ENCODE results near the gene DMD.

The DMD gene

DNA sequence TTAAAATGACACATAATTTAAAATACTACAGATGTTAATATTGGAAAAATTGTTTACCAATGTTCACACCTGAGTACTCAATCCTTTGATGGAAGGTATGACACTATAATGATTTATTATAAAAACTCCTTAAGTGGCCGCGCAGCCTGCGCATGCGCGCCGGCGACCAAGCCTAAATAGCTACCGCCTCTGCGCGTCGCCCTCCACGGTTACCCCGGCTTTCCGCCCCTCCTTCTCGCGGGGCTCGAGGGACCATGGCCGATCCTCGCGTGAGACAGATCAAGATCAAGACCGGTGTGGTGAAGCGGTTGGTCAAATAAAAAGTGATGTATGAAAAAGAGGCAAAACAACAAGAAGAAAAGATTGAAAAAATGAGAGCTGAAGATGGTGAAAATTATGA, 170.2 kb downstream of the DMD start:
- no peak for DNase-seq (ENCODE audit: low read depth)

DNA sequence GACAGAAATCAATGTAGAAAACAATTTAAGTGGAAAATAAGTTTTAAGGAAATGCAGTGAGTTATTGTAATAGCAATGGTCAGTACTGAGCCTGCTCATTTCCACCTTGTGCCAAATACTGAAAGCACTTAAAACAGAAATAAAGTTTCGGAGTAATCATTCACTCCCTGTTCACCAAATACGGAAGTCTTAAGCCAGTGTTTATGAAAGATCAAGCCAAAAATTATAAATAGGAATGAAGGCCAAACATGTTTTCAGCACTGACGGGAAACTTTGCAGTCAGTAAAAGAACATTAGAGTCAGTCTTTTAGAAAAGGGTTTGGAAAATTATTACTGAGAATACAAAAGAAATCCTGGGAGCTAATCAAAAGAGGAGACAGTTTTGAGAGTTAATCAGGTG, 178.6 kb downstream of the DMD start:
- DNase-seq (ENCODE audit: low read depth), result no peak

DNA sequence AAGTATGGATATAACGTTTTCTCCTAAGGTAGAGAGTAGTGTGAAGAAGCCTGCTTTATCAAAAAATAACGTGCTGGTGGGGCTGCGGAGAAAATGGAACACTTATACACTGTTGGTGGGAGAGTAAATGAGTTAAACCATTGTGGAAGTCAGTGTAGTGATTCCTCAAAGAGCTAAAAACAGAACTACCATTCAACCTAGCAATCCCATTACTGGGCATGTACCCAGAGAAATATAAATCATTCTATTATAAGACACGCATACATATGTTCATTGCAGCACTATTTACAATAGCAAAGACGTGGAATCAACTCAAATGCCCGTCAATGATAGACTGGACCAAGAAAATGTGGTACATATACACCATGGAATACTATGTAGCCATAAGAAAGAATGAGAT, 196.4 kb downstream of the DMD start:
- DNase-seq (ENCODE audit: low read depth), result no peak

DNA sequence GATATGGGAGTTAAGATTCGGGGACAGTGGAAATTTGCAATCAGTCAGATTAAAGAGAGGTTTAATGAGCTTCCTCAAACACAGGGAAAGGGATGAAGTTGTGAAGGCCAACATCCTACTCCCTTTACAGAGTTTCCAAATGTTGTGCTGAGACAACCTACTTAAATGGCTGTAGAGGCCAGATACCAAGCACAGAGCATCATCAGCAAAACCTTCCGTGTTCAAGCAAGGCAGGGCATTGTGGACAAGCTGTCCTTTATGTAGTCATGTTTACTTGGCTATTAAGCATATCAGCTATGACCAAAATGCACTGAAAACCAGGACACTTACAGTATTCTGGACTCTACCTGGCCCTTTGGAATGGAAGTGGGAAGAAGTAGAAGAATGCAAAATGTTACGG, 197.3 kb downstream of the DMD start:
- DNase-seq (ENCODE audit: low read depth), result no peak

DNA sequence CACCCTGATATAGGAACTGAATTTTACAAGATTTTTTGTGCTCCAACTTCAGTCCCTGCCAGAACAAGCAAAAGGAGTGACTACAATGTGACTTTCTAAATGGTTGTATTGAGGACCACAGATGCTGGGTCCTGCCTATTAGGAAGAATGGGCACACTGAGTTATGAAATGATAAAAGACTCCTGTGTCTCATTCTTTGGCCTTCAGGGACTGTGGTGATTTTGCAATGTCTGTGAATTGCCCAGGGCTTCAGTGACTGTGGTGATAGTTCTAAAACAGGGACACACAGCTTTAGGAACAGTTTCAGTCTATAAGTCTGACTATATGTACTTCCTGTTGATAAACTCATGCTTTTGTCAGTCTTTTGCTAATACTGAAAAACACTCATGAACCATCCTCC, 210.2 kb downstream of the DMD start:
- DNase-seq (ENCODE audit: low read depth), result no peak

DNA sequence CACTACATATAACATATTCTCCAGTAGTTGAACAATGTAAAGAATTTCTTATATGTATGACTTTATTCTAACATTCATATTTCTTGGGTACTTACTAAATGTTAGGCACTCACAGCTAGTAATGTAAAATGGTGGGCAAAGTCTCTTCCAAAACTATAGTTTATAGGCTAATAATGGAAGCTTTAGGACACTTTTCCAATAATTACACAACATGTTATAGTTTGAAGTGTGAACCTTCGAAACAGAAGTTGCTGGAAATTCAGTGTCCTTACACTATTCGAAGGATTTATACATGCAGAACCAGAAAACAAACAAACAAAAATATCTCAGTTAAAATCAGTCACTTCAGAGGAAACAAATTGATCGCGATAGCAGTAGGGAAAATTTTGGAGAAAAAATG, 212.6 kb downstream of the DMD start:
- DNase-seq (ENCODE audit: low read depth), result no peak

DNA sequence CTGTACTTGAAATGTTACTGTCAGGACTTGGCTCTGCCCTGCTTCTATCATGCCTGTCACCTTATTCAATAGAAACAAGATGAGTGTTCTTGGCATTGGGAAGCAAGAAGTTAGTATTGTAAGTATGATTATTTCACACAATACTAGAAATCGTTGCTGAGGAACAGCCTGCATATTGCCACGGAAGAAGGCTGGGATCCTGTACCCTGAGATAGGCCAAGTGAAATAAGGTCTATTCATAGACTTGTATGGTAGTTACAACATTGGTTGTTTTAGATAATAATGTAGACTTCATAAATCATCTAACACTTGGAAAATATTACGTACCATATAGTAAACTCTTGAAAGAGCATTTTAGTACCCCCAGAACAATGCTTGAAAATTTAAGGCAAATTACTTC, 215.9 kb downstream of the DMD start:
- DNase-seq (ENCODE audit: low read depth), result no peak

DNA sequence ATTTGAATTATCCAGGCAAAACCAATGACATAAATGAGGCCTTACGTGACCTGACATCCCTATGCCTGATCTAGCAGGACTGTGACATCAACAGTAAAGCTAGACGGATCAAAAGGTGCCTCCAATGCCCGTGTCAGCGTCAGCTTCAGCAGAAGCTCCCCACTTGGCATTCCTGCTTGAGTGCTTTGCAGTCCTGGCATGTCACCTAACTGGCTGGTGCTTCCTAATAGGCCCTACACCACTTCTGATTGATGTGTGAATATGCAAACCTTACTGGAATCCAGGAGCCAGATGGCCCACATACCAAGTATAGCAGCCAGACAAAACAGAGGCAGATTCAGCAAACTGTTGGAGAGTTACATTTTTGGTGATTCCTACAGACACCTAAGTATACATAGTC, 224.2 kb downstream of the DMD start:
- DNase-seq (ENCODE audit: low read depth), result no peak

DNA sequence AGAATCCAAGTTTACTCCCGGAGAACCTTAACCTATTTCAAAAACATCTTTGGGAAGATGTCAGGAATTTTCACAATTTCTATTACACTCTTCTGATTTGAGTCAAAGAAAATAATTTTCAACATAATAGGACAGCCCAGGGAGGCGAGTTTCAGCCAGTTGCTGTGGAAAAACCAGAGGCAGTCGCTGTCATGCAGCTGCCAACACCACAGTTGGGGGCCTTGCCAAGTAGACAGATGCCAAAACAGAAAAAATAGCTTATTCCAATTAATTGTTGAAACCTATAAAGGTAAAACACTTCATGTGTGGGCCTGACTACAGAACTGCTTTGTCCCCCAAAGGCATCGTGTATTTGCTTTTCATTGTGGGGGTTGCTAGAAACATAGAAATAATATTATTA, 225.8 kb downstream of the DMD start:
- DNase-seq (ENCODE audit: low read depth), result no peak

DNA sequence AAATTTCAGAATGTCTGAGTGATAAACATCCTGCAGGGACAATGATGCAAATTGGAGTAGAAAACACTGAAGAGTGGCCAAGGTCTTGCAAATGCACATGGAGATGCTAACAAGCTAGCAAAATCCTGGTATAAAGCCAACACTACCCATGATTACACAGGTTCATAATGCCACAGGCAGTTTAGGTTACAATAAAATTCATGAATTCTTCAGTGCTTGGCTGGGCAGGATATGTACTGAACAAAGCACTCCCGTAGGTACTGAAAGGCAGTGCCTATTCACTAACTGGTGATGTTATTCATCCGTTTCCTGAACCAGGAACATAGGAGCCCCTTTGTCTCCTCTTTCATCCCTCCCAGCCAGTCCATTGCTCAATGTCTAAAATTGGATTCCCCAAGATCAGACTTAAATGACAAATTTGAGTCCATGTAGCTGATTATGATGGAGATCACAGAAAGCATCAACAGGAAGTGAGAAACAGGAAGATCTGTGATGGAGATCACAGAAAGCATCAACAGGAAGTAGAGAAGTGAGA, 244.5 kb downstream of the DMD start:
- DNase-seq (ENCODE audit: low read depth), result no peak

DNA sequence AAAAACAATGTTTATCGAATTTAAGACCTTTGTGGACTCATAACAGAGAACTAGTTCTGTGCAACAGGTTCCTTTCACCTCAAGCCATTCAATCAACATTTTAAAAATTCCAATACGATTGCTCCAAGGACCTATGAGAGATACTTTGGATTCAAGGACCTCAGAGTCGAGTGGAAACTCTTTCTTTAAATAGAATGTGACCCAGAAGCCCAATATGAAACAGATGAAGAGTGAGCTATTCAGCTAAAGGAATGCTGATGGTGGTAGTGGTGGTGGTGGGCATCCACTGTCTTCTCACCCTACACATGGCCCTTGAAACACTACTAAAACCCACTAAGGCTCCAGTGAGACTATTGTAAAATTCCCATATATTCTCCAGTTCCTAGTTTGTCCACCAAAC, 257.2 kb downstream of the DMD start:
- no peak for DNase-seq (ENCODE audit: low read depth)

DNA sequence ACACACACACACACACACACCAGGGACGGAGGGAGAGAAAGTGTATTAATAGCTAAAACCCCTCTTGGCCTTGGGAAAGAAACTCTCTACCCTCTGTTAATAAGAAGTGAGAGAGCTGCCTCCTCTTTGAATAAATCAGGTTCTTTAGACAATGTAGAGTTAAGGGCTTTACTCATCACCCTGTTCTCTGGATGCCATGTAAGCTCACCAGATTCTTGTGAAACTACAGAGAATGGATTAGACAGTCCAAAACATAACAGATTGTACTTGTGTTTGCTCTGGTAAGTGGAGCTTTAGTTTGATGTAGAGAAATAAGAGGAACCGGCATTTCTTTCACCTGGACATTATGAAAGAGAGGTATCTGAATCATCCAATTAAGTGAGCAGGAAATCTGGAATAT, 263.2 kb downstream of the DMD start:
- no peak for DNase-seq (ENCODE audit: low read depth)

DNA sequence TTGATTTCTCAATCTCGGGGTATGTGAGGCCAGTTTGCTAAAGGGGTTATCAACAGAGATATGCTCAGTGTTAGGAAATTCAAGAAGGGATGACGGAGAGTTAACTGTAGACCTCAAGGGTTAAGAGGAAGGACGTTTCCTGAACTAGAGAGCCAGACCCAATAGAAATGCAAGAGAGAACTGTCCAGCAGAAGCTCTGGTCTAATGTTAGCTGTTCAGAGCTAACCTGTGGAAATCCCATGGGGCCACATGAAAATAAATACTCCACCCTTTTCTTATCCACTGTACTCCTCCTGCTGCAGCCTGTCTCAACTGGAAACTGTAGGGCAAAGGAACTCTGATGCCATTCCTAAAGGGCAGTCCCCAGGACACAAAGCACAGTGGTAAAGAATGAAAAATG, 274.3 kb downstream of the DMD start:
- no peak for DNase-seq (ENCODE audit: low read depth)

DNA sequence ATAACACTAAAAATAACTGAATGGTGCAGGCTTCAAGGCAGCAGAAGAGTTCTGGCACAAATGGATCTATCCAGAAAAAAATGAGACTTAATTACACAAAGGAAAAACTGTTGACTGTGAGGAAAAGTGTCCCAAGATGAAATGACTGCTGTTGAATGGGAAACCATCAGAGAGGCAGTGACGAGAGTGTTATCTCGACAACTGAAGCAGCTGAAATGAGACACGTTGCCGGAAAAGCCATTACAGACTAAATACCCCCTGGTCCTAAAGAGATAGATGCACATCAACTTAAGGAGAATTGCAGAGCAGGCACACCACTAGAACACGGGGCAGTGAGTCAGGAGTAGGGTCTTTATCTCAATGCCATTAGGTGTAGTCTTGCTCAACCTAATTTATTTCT, 277.8 kb downstream of the DMD start:
- no peak for DNase-seq (ENCODE audit: low read depth)

DNA sequence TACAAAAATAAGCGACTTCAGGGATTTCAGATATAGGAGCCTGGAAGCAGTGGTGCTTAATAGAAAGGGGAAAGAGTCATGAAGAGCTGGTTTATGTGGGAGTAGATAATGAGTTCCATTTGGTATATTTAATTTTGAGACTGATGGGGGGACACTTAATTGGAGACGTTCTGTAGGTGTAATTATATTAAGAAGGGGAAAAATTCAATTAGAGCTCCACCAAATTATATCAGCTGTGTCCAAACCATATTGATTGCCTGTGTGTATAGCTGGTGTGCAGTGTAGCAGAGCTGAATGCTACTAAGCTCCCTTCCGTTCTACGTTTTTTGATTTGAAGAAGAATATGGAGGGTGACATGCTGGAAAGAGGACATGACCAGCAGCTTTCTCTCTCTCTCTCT, 282.3 kb downstream of the DMD start:
- no peak for DNase-seq (ENCODE audit: low read depth)

DNA sequence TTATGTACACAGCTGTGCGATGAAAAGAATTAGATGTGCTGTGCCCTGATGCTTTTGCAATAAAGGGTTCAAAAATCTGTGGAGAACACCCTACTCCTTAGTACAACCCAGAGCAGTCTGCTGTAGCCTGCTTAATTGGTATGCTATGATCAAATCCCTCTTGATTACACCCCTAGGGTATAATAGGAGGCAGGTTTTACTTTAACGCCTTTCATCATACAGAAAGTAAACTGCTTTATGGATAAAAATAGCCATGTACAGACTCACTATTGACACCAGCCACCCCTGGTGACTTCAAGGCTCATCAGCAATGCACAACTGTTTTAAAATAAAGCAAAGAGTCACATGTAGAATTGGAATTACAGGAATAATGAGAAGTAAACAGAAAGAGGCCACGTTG, 315.3 kb downstream of the DMD start:
- DNase-seq (ENCODE audit: low read depth), result no peak

DNA sequence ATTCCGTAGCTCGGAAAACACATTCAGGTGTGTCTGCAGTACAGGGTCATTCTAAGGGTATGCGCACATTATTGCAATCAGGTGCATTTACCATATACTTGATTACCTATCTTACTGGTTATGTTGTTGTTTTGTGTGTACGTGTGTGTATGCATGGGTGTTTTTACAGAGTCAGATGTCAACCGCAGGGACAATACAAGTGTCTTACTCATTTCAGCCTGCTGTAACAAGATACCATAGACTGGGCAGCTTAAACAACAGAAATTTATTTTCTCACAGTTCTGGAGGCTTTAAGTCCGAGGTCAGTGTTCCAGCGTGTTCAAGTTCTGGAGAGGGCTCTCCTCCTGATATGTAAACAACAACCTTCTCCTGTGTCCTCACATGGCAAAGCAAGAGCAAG, 316.7 kb downstream of the DMD start:
- DNase-seq (ENCODE audit: low read depth), result no peak

DNA sequence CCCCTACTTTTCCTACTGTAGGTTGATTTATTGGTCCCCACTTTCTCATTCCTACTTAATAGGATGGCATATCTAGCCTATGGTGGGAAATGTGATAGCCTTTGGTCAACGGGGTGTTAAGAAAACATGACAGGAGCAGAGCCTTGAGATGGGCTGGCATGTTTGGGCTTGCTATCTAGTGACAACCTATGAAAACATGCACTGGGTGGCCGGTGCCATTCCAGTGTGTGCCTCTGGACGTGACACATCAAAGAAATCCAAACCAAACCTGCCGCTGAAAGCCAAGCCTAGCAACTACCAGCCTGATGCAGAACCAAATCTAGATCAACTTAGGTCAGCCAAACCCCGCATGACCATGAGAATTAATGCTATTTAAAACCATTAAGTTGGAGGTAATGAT, 317.6 kb downstream of the DMD start:
- DNase-seq (ENCODE audit: low read depth), result no peak

DNA sequence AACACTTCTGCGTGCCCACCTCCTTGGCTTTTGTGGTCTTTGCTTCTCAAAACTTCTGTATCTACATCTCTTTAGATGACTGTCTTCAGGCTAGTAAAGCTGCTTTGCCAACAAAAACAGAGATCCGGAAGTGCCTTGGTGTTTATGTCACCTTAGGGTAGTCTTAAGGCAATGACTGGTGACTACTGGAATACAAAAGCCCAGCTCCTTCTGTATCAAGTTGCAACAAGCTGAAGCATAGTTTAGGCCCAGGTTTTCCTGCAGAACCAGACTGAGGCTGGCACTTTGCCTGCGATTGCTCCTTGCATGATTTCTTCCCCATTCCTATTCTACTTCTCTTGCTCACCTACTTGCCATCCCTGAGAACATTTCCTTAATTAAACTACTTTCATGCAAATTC, 333.8 kb downstream of the DMD start:
- DNase-seq (ENCODE audit: low read depth), result no peak

DNA sequence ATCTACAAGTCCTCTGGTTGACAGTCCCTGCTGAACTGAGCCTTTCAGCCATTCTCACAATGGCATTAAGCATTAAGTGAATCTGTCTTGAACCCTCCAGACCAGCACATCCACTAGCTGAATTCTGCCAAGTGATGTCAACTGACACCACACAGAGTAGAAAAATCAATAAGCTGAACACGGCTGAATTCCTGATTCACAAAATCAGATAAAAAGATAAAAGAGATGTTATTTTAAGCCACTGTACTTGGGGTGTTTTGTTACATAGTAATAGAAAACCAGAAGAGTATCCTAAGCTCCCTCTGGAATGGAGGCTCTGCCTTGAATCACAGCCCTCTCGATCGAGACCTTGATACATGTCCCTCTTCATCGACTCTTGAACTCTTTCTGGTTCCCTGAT, 336.5 kb downstream of the DMD start:
- DNase-seq (ENCODE audit: low read depth), result no peak

DNA sequence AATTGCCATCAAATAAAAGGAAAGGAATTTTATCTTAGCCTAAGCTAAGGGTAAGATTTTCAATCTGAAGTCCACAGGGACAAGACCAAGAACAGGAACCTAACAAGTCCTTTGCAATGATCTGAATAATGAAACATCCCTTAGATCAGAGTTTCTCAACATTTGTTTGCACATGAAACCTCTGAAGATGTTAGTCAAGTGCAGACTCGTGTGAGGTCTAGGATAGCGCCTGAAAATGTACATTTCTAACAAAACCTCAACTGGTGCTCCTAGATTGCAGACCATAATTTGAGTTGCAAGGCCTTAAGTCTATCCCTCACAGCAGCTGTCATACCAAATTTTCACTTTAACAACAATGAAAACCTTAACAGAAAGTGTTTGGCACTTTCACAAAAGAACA, 337.6 kb downstream of the DMD start:
- DNase-seq (ENCODE audit: low read depth), result no peak

DNA sequence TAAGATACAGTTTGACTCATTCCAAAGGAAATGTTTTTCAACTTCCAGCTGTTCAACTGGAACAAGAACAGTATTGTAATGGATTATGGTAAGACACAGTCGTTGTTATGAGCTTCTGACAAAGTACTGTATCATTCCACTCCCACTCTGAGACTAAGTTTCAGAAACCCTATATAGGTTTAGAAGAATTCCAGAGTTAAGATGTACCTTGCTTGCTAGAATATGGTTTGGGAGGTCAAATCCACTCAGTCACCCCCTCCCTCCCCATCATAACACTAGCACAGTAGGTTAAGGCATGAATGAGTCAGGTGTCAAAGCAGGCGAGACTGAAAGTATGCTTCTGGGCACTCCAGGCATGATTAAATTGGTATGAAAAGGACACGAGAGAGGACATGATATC, 339.7 kb downstream of the DMD start:
- no peak for DNase-seq (ENCODE audit: low read depth)

DNA sequence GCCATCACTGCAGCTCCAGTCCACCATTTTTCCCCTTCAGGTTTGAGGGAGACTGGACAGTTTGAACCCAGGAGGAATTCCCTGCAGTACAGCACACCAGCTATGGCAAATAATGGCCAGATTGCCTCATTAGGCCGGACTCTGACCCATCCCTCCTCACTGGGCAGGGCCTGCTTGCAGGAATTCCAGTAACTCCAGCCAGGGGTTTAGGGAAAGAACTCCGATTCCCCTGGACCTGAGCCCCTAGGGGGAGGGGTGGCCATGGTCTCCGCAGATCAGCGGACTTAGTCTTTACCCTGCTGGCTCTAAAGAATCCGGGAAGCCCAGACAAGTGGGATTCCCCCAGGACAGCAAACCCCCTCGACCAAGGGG, 342.8 kb downstream of the DMD start:
- DNase-seq (ENCODE audit: low read depth), result no peak

DNA sequence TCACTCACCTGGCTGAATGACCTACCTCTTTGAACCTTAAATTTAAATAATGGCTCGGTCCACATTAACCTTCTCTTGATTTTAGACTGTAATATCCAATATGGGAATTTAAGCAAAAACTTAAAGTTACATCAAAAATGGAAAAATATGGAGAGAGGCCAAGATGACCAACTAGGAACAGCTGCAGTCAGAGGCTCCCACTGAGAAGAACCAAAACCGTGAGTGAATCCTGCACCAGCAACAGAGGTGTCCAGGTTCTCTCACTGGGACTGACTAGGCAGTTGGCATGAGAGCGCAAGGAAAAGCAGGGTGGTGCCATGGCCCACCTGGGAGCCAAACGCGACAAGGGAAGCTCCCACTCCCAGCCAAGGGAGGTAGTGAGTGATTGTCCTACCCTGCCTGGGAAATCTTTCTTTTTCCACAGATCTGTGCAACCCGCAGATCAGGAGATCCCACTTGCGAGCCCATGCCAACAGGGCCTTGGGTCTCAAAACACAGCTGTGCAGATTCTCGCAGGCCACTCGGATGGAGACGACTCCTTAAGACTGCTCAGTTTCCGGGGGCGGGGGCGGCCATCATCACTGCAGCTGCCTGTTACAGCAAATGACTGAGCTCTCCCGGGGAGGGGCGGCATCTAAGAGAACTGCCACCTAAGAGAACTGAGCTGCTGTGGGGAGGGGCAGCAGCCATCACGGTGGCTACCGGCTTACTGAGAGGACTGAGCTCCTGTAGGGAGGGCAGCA, 343.4 kb downstream of the DMD start:
- DNase-seq (ENCODE audit: low read depth), result no peak

DNA sequence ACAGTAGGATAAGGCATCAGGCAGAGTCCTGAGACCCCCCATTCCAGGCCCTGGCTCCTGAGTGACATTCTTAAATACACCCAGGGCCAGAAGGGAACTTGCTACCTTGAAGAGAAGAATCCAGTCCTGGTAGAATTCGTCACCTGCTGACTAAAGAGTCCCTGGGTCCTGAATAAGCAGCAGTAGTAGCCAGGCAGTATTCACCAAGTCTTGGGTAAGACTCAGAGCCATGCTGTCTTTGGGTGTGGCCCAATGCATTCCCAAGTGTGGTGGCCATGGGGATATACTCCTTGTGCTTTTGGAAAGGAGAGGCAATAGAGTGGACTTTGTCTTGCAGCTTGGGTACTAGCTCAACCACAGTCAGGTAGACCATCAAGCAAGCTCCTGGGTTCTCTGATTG, 359.1 kb downstream of the DMD start:
- DNase-seq (ENCODE audit: low read depth), result no peak

Data from stimulated activated CD8-positive, alpha-beta memory T cell treated with anti-CD3 and anti-CD28 coated beads, Interleukin-12 subunit alpha, Interleukin-12 subunit beta, amount 100 ng/mL, for 4 hours (primary cell).